Osteoblast (primary cell): Measurements from ENCODE around the gene CAMK2B. TPM values are rescaled to one million over a fixed set of nuclear protein-coding genes. Genes with fewer than 3 reads are reported as not detected.

ENCODE experiments used
- DNase-seq: peaks from one replicate; pipeline ENCODE4 v3.0.0; 2011; ENCODE audit warnings: low spot score, mixed read lengths; ENCODE audit not compliant: insufficient read length; ENCODE audit errors: missing footprints
- H2AFZ ChIP-seq: 2 replicates; pipeline ENCODE4 v1.6.0; 2011; ENCODE audit warnings: mild to moderate bottlenecking, low read length
- H3K27ac ChIP-seq: 2 replicates; pipeline ENCODE4 v1.5.1; 2011; ENCODE audit warnings: mild to moderate bottlenecking, low read depth, low read length, moderate library complexity
- H3K27me3 ChIP-seq: 2 replicates; pipeline ENCODE4 v1.6.0; 2012; ENCODE audit warnings: mild to moderate bottlenecking, control low read depth, inconsistent platforms, low read length, moderate library complexity; ENCODE audit not compliant: insufficient read depth
- H3K36me3 ChIP-seq: 2 replicates; pipeline ENCODE4 v1.5.1; 2011; ENCODE audit warnings: mild to moderate bottlenecking, low read length, control low read depth, moderate library complexity; ENCODE audit not compliant: insufficient read depth
- H3K4me1 ChIP-seq: 2 replicates; pipeline ENCODE4 v1.5.1; 2011; ENCODE audit warnings: mild to moderate bottlenecking, low read length, control low read depth, moderate library complexity; ENCODE audit not compliant: insufficient read depth
- H3K4me2 ChIP-seq: 2 replicates; pipeline ENCODE4 v1.6.0; 2011; ENCODE audit warnings: mild to moderate bottlenecking, low read length; ENCODE audit not compliant: insufficient read depth
- H3K4me3 ChIP-seq: fragments of 200-600 bp; sonication (generic); 3 replicates; pipeline ENCODE4 v1.5.1; 2012; ENCODE audit warnings: mild to moderate bottlenecking, low read length, inconsistent platforms; ENCODE audit not compliant: insufficient read depth
- H3K79me2 ChIP-seq: 2 replicates; pipeline ENCODE4 v1.6.0; 2012; ENCODE audit warnings: mild to moderate bottlenecking, low read length, control low read depth, inconsistent platforms; ENCODE audit not compliant: insufficient read depth
- H3K9me3 ChIP-seq: 2 replicates; pipeline ENCODE4 v1.5.1; 2011; ENCODE audit warnings: low read depth, low read length, control low read depth
- H4K20me1 ChIP-seq: 2 replicates; pipeline ENCODE4 v1.6.0; 2012; ENCODE audit warnings: mild to moderate bottlenecking, low read length, control low read depth; ENCODE audit not compliant: insufficient read depth
- total RNA-seq: library from RNA; depleted of rRNA; stranded (reverse); fragments of >200 nt; gene quantifications from 2 replicates; pipeline ENCODE4 v1.2.3, GENCODE V29; 2012
- TF ChIP-seq, protein P1 (sequence below): IDR thresholded peaks from 2 replicates; pipeline ENCODE4 v1.5.1; 2011; ENCODE audit warnings: mild to moderate bottlenecking, low read depth, low read length, moderate library complexity; ENCODE audit errors: extremely low read depth

Gene CAMK2B
- total RNA-seq, 1 donor, result not detected

DNA sequence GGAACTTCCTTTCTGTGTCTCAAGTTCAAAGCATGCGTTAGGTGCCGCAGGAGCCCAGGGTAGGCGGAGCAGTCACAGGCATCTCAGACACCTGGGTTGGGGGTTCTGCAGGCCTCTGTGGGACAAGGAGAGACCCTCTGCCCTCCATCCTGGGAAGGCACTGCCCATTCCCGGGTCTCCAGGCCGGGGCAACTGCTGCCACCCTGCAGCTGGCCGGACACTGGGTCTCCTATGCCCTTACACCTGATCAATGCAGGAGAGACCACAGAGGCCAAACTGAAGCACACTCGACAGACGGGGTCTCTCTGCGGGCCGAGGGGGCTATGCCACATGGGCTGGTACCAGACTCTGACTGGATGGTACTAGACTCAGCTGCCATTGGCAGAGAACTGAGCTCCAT is 87.7 kb downstream of the CAMK2B start:
- no peaks in the 10 kb centered on the region for H4K20me1 ChIP-seq
- H3K4me3 ChIP-seq, result no peak overlapping the region

GRCh38 chr7:44236333-44236728 is 89.1 kb downstream of the CAMK2B start:
- H3K4me1 ChIP-seq, result no peaks in the 10 kb centered on the region
- no peak for DNase-seq
- no peaks in the 10 kb centered on the region for H3K9me3 ChIP-seq
- TF ChIP-seq, protein P1, sequence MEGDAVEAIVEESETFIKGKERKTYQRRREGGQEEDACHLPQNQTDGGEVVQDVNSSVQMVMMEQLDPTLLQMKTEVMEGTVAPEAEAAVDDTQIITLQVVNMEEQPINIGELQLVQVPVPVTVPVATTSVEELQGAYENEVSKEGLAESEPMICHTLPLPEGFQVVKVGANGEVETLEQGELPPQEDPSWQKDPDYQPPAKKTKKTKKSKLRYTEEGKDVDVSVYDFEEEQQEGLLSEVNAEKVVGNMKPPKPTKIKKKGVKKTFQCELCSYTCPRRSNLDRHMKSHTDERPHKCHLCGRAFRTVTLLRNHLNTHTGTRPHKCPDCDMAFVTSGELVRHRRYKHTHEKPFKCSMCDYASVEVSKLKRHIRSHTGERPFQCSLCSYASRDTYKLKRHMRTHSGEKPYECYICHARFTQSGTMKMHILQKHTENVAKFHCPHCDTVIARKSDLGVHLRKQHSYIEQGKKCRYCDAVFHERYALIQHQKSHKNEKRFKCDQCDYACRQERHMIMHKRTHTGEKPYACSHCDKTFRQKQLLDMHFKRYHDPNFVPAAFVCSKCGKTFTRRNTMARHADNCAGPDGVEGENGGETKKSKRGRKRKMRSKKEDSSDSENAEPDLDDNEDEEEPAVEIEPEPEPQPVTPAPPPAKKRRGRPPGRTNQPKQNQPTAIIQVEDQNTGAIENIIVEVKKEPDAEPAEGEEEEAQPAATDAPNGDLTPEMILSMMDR, result no peak
- H3K4me3 ChIP-seq, result no peak overlapping the region
- no peaks in the 10 kb centered on the region for H3K36me3 ChIP-seq
- H2AFZ ChIP-seq, result no peak overlapping the region
- no peaks in the 10 kb centered on the region for H3K27me3 ChIP-seq
- no peak overlapping the region for H3K4me2 ChIP-seq
- H4K20me1 ChIP-seq, result no peaks in the 10 kb centered on the region
- no peaks in the 10 kb centered on the region for H3K79me2 ChIP-seq
- no peak overlapping the region for H3K27ac ChIP-seq

More for the DNA sequence above, 87.7 kb downstream of the CAMK2B start:
- H3K27me3 ChIP-seq, result no peaks in the 10 kb centered on the region
- H3K36me3 ChIP-seq, result no peaks in the 10 kb centered on the region
- H3K4me1 ChIP-seq, result no peaks in the 10 kb centered on the region
- DNase-seq, result no peak
- H3K4me2 ChIP-seq, result no peak overlapping the region
- H2AFZ ChIP-seq, result no peak overlapping the region
- H3K79me2 ChIP-seq, result no peaks in the 10 kb centered on the region
- no peak overlapping the region for H3K27ac ChIP-seq
- TF ChIP-seq, protein P1, result no peak
- H3K9me3 ChIP-seq, result no peaks in the 10 kb centered on the region

- no peak overlapping the region for H2AFZ ChIP-seq
- DNase-seq, result no peak
- no peaks in the 10 kb centered on the region for H3K36me3 ChIP-seq
- H3K4me1 ChIP-seq, result no peaks in the 10 kb centered on the region
- H3K27ac ChIP-seq, result no peak overlapping the region
- H3K4me3 ChIP-seq, result no peak overlapping the region
- H3K27me3 ChIP-seq, result no peaks in the 10 kb centered on the region
- no peaks in the 10 kb centered on the region for H3K9me3 ChIP-seq
- TF ChIP-seq, protein P1, result no peak
- no peaks in the 10 kb centered on the region for H4K20me1 ChIP-seq
- H3K79me2 ChIP-seq, result no peaks in the 10 kb centered on the region
- H3K4me2 ChIP-seq, result no peak overlapping the region
Measured at GRCh38 chr7:44235582-44236332, 89.6 kb downstream of the CAMK2B start.

DNA sequence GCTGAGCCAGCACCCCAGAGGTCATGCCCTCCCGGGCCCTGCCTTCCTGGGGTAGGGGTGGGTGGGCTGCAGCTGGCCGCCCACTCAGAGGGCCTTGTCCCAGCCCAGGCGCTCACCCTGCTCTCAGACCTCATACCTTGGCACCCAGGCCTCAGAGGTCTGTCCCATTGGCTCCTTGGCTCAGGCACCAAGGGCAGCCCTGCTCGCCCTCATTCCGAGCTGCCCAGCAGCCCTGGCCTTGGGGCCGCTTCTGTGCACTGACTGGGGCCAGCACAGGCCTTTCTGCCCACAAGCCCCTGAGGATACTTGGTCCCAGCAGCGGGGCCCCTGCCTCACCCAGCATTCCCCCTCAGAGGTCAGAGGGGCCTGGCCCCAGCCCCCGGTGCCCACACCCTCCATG is 90.3 kb downstream of the CAMK2B start:
- no peak overlapping the region for H3K27ac ChIP-seq
- DNase-seq, result no peak
- H3K27me3 ChIP-seq, result no peaks in the 10 kb centered on the region
- H3K4me3 ChIP-seq, result no peak overlapping the region
- H3K4me1 ChIP-seq, result no peaks in the 10 kb centered on the region
- H4K20me1 ChIP-seq, result no peaks in the 10 kb centered on the region
- TF ChIP-seq, protein P1, result no peak
- H3K79me2 ChIP-seq, result no peaks in the 10 kb centered on the region
- H3K36me3 ChIP-seq, result no peaks in the 10 kb centered on the region
- no peaks in the 10 kb centered on the region for H3K9me3 ChIP-seq
- no peak overlapping the region for H2AFZ ChIP-seq
- no peak overlapping the region for H3K4me2 ChIP-seq
